ENCODE results near the gene MTF1. TPM values are rescaled to one million over a fixed set of nuclear protein-coding genes. Genes with fewer than 3 reads are reported as not detected.
A peak's percentile ranks its signal among the peaks of the same experiment; 100 is the strongest.

Gene MTF1
- total RNA-seq, 1 experiment from 2014 or later = 3.0 TPM

DNA sequence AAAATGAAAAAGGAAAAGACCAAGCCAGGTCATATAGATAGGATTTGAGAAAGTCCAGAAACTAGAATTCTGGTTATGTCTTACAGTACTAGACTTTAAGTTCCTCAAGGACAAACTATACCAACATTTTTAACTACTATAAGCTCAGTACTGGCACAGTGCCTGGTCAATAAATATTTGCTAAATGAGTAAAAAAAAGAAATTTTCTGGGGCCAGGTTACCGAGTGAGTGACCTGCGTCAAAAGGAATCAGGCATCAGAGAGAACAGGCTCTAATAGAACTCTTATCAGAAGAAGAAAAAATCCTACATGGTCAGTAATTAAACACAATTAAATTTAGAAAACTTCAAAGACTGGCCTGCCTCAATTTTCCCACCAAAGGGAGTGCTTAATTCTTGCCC, 27.6 kb downstream of the MTF1 start:
- DNase-seq (ENCODE audit: low spot score) = no peak

GRCh38 chr1:37831109-37831508, 28.3 kb downstream of the MTF1 start:
- no peak for DNase-seq (ENCODE audit: low spot score)

DNA sequence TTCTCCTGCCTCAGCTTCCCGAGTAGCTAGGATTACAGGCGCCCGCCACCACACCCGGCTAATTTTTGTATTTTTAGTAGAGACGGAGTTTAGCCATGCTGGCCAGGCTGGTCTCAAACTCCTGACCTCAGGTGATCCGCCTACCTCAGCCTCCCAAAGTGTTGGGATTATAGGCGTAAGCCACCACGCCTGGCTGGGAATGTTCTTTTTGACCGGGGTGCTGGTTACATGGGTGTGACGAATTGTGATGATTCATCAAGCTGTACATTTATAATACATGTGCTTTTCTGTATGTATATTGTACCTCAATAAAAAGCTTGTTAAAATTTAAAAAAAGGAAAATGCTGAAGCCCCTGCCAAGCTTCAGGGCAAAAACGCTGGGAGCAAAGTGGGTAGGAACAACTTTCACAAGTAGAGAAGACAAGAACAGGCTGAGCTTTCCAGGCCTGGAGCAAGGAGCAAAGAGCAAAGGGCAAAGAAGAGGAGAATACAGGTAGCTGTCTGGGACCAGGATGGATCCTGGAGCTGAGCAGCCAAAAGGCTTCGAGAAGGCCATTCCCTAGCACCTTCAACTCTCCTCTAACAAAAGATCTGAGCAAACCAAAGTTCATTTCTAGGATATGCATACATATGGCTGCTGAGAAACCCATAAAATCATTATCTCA, 30.9 kb downstream of the MTF1 start:
- no peak for DNase-seq (ENCODE audit: low spot score)

GRCh38 chr1:37825506-37825905, 33.9 kb downstream of the MTF1 start:
- DNase-seq (ENCODE audit: low spot score) = no peak

DNA sequence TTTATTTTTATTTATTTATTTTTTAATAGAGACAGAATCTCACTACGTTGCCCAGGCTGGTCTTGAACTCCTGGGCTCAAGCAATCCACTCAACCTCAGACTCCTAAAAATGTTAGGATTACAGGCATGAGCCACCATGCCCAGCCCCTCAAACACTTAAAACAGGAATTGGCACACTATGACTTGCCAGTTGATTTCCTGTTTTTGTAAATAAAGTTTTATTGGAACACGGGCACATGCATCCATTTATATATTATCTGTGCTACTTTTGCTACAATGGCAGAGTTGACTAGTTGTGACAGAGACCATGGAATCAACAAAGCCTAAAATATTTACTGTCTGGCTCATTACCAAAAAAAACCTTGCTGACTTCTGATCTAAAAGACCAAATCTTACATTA, 35.4 kb downstream of the MTF1 start:
- no peak for DNase-seq (ENCODE audit: low spot score)

- no peak for DNase-seq (ENCODE audit: low spot score)
Observed at GRCh38 chr1:37822906-37823815, 36.2 kb downstream of the MTF1 start.

GRCh38 chr1:37821481-37821880, 37.9 kb downstream of the MTF1 start:
- no peak for DNase-seq (ENCODE audit: low spot score)

- peak; percentile 24 for DNase-seq (ENCODE audit: low spot score)
Observed at GRCh38 chr1:37817481-37817880, 41.9 kb downstream of the MTF1 start.

- DNase-seq (ENCODE audit: low spot score) = no peak
Observed at GRCh38 chr1:37814252-37814651, 45.1 kb downstream of the MTF1 start.

- DNase-seq (ENCODE audit: low spot score) = no peak
Observed at GRCh38 chr1:37813529-37814145, 45.8 kb downstream of the MTF1 start.

- DNase-seq (ENCODE audit: low spot score) = peak; percentile 88
Observed at GRCh38 chr1:37811027-37811655, 48.3 kb downstream of the MTF1 start.

GRCh38 chr1:37809942-37810341, 49.5 kb downstream of the MTF1 start:
- DNase-seq (ENCODE audit: low spot score) = no peak

- peak; percentile 62 for DNase-seq (ENCODE audit: low spot score)
Observed at GRCh38 chr1:37808369-37809319, 50.7 kb downstream of the MTF1 start.

DNA sequence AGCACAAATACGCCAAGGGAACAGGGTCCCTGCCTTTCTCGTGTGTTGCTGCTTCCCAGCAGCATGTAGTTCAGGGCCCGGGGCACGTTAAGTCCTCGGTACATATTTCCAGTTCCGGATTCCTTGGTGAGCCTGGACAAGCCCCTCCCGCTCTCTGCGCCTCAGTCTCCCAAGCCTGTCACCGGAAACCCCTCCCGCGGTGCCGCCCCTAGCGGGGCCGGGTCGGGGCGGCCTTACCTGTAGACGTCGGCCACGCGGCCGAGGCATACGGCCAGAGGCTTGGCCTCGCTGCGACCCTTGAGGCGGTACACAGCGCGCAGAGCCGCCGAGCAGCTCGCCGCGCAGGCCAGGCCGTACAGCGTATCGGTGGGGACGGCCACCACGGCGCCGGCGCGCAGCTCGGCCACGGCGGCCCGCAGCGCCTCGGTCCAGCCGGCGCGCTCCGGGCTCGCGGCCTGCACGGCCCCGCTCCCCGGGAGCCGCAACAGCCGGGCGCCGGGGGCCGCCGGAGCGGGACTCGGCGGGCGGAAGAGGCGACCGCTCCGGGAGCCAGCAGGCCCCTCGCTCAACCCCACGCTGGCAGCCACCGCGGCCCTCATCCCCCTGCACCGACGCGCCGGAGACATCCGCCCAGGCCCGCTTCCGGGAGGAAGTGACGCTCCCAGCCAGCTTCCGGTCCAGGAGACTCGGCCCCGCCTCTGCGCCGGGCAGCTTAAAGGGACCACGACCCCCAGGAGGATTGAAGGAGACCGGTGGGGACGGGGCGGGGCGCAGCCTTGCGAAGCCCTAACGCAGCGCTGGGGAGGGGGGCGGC, 51.6 kb downstream of the MTF1 start, which contains the start of the genes C1orf122 and YRDC:
Gene C1orf122, plus strand, starts transcription at position 236 of the 814 bp plus-strand sequence. CDS start 615 bp downstream, outside the sequence.
Gene YRDC, minus strand, starts transcription at position 654 of the 814 bp plus-strand sequence. Its CDS starts 28 bp downstream, at position 626.
- peak; percentile 91 for DNase-seq (ENCODE audit: low spot score)

DNA sequence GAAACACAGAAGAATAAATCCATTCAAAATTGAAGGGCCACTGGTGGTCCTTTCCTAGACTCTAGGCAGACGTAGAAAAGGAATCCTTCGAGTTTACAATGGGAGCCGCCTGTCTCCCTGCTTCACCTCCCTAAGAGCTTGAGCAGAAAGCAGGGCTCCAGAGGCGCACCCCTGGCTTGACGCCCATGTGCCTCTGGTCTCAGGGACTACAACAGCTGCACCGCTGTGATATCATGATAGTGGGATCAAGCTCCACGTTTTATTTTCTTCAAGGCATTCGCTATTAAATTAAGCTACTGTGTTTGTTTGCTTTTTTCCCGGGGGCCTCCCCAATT, 52.2 kb downstream of the MTF1 start:
- no peak for DNase-seq (ENCODE audit: low spot score)

GRCh38 chr1:37802439-37802838, 57.0 kb downstream of the MTF1 start:
- no peak for DNase-seq (ENCODE audit: low spot score)

GRCh38 chr1:37797750-37798345, 61.5 kb downstream of the MTF1 start:
- DNase-seq (ENCODE audit: low spot score) = no peak

GRCh38 chr1:37795340-37796125, 63.9 kb downstream of the MTF1 start:
- peak; percentile 28 for DNase-seq (ENCODE audit: low spot score)

All from HT-29 (cell line).